SK-N-SH (cell line): ENCODE measurements around the gene ZNF207. TPM values are rescaled to one million over a fixed set of nuclear protein-coding genes. Genes with fewer than 3 reads are reported as not detected.

ENCODE experiments used
- CTCF ChIA-PET: fragments of 300-600, 350-600 bp; formaldehyde crosslinking; extraction: SDS; loops from one replicate; lab custom pipeline; 2021; lab: Yijun Ruan, JAX
- POLR2A ChIA-PET: fragments of 350-600 bp; sonication (Branson Sonifier 250); formaldehyde crosslinking; extraction: SDS; loops from one replicate; lab custom pipeline; 2020; ENCODE audit warnings: antibody characterized with exemption, inconsistent platforms; lab: Yijun Ruan, JAX
- DNase-seq: peaks from one replicate; pipeline ENCODE4 v3.0.0; 2012
- H2AFZ ChIP-seq: fragments of 200-600 bp; sonication (generic); 2 replicates; pipeline ENCODE4 v1.8.1; 2016; ENCODE audit warnings: antibody characterized with exemption, mild to moderate bottlenecking, low read depth
- H3F3A ChIP-seq: fragments of 200-600 bp; sonication (generic); replicated peaks from 2 replicates; pipeline ENCODE3; 2016; ENCODE audit warnings: antibody characterized with exemption, mild to moderate bottlenecking; ENCODE audit not compliant: insufficient read depth
- H3K27ac ChIP-seq, 2 experiments: fragments of 200-500 bp in 1 of 2; fragments of 200-600 bp in 1 of 2; sonication (Bioruptor generic) in 1 of 2; sonication (generic), shearing (Covaris generic) in 1 of 2; 2 replicates each; pipeline versions ENCODE4 v1.5.1 to v1.6.1; 2014 to 2016; ENCODE audit warnings: low read depth in 2 of 2, inconsistent platforms in 1 of 2, low read length in 1 of 2, mild to moderate bottlenecking in 1 of 2, mixed read lengths in 1 of 2
- H3K27me3 ChIP-seq: fragments of 200-600 bp; sonication (generic), shearing (Covaris generic); 2 replicates; pipeline ENCODE4 v1.6.1; 2016; ENCODE audit warnings: mixed run types; ENCODE audit not compliant: insufficient read depth
- H3K36me3 ChIP-seq, 2 experiments: fragments of 200-500 bp in 1 of 2; fragments of 200-600 bp in 1 of 2; sonication (Bioruptor generic) in 1 of 2; sonication (generic) in 1 of 2; replicated peaks in 1 of 2; 2 replicates each; pipeline versions ENCODE3 to v1.5.1; 2014 to 2016; ENCODE audit warnings: low read length in 1 of 2, mild to moderate bottlenecking in 1 of 2; ENCODE audit not compliant: insufficient read depth in 2 of 2, control insufficient read depth in 1 of 2
- H3K4me1 ChIP-seq, 2 experiments: fragments of 200-500 bp in 1 of 2; fragments of 200-600 bp in 1 of 2; sonication (Bioruptor generic) in 1 of 2; sonication (generic), shearing (Covaris generic) in 1 of 2; 2 replicates each; pipeline versions ENCODE4 v1.5.1 to v1.6.1; 2014 to 2016; ENCODE audit warnings: low read depth in 1 of 2, low read length in 1 of 2, mixed run types in 1 of 2; ENCODE audit not compliant: insufficient read depth in 2 of 2, control insufficient read depth in 1 of 2
- H3K4me2 ChIP-seq: fragments of 200-600 bp; sonication (generic), shearing (Covaris generic); 2 replicates; pipeline ENCODE4 v1.6.1; 2017; ENCODE audit warnings: mixed run types
- H3K4me3 ChIP-seq, 2 experiments: fragments of 200-500 bp in 1 of 2; fragments of 200-600 bp in 1 of 2; sonication (Bioruptor generic) in 1 of 2; sonication (generic), shearing (Covaris generic) in 1 of 2; 2 replicates each; pipeline versions ENCODE4 v1.5.1 to v1.8.1; 2014 to 2016; ENCODE audit warnings: low read depth in 2 of 2, inconsistent platforms in 1 of 2, low read length in 1 of 2, mild to moderate bottlenecking in 1 of 2, mixed read lengths in 1 of 2, moderate library complexity in 1 of 2
- H3K79me2 ChIP-seq: fragments of 200-600 bp; sonication (generic); 2 replicates; pipeline ENCODE4 v1.8.1; 2017; ENCODE audit warnings: mild to moderate bottlenecking; ENCODE audit not compliant: insufficient read depth
- H3K9ac ChIP-seq: fragments of 200-600 bp; sonication (generic); 2 replicates; pipeline ENCODE4 v1.6.1; 2017; ENCODE audit warnings: mixed run types
- H3K9me2 ChIP-seq: fragments of 200-600 bp; sonication (generic); 2 replicates; pipeline ENCODE4 v1.6.1; 2017; ENCODE audit warnings: mixed run types
- H3K9me3 ChIP-seq: fragments of 200-600 bp; sonication (generic); 2 replicates; pipeline ENCODE4 v1.6.1; 2017; ENCODE audit warnings: mixed run types, mild to moderate bottlenecking, moderate library complexity
- H4K20me1 ChIP-seq: fragments of 200-600 bp; sonication (generic); 2 replicates; pipeline ENCODE4 v1.6.1; 2017; ENCODE audit warnings: mild to moderate bottlenecking, mixed run types; ENCODE audit not compliant: insufficient read depth
- CHD2 ChIP-seq: fragments of 150-350 bp; IDR thresholded peaks from 2 replicates; pipeline ENCODE4 v1.6.1; 2018; ENCODE audit warnings: low read length; ENCODE audit not compliant: partially characterized antibody
- ELF1 ChIP-seq: IDR thresholded peaks from 2 replicates; pipeline ENCODE4 v1.4.0; 2012
- EZH2phosphoT487 ChIP-seq: fragments of 200-600 bp; sonication (generic); IDR thresholded peaks from 2 replicates; pipeline ENCODE4 v1.6.1; 2017; ENCODE audit warnings: low read depth, mixed run types, mild to moderate bottlenecking, antibody characterized with exemption, moderate library complexity, borderline replicate concordance
- FOSL2 ChIP-seq: IDR thresholded peaks from 2 replicates; pipeline ENCODE4 v1.4.0; 2012; ENCODE audit warnings: low read depth, mild to moderate bottlenecking, moderate library complexity, borderline replicate concordance
- MXI1 ChIP-seq: IDR thresholded peaks from 2 replicates; pipeline ENCODE4 v1.6.1; 2012; ENCODE audit warnings: mild to moderate bottlenecking, low read depth, low read length, improper control_type of control experiment
- NFIC ChIP-seq: IDR thresholded peaks from 2 replicates; pipeline ENCODE4 v1.4.0; 2012; ENCODE audit warnings: borderline replicate concordance
- NRF1 ChIP-seq: IDR thresholded peaks from 2 replicates; pipeline ENCODE4 v1.6.1; 2012; ENCODE audit warnings: low read depth, mild to moderate bottlenecking, low read length
- PBX3 ChIP-seq: IDR thresholded peaks from 2 replicates; pipeline ENCODE4; 2012
- POLR2AphosphoS5 ChIP-seq: IDR thresholded peaks from 2 replicates; pipeline ENCODE4 v1.6.1; 2012; ENCODE audit warnings: low read depth, low read length
- RCOR1 ChIP-seq: fragments of 150-350 bp; IDR thresholded peaks from 2 replicates; pipeline ENCODE4 v1.6.1; 2017; ENCODE audit warnings: antibody characterized with exemption, low read length
- RFX5 ChIP-seq: IDR thresholded peaks from 2 replicates; pipeline ENCODE4 v1.6.1; 2012; ENCODE audit warnings: mild to moderate bottlenecking, improper control_type of control experiment, low read length
- TAF1 ChIP-seq: IDR thresholded peaks from 2 replicates; pipeline ENCODE4 v1.6.1; 2012; ENCODE audit warnings: low read depth, mild to moderate bottlenecking, low read length, moderate library complexity, borderline replicate concordance
- TEAD4 ChIP-seq: IDR thresholded peaks from 2 replicates; pipeline ENCODE4 v1.4.0; 2012; ENCODE audit warnings: mild to moderate bottlenecking, borderline replicate concordance; ENCODE audit not compliant: insufficient read depth
- USF1 ChIP-seq: IDR thresholded peaks from 2 replicates; pipeline ENCODE4 v1.4.0; 2012; ENCODE audit warnings: low read depth, borderline replicate concordance
- whole genome bisulfite sequencing: methylation state at CpG from one replicate; pipeline ENCODE4 v1.1.6; 2017; ENCODE audit warnings: low lambda C conversion rate; 5-methylcytosine and 5-hydroxymethylcytosine counted together
- polyA plus RNA-seq, 3 experiments: library from polyadenylated mRNA; depleted of rRNA; stranded (reverse); fragments of >200 nt; gene quantifications; 2 replicates each; pipeline ENCODE4 v1.2.3, GENCODE V29; 2012
- TF ChIP-seq, protein P1 (sequence below): IDR thresholded peaks from 2 replicates; pipeline ENCODE4 v1.4.0; 2012; ENCODE audit warnings: low read depth, borderline replicate concordance

Gene ZNF207
- polyA plus RNA-seq, 1 of the 3 experiments (the other 2 are of a cell fraction), result 122 TPM

DNA sequence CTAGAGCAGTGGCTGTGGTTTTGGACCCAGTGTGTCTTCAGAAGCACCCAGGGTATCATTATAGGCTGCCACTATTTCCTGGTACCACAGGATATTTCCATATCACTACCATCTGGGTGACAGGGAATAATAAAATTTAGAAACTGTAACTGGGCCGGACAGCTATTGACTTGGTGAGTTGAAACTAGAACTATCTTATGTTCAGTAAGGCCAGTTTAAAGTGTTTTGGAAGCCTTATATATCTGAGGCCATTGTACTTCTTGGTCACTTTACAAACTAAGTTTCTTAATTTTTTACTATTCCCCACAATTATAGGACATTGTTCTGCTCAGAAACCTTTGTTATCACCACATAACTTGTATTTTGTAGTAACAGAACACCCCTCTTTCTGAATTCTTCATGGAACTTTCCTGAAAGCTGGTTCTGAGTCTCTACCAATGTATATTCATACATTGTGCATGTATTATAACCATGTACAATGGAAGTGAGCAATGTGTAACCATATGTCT is 34.0 kb downstream of the ZNF207 start:
- Histone ChIP-seq H3K9me3 (no peaks in the 10 kb centered on the region), H4K20me1 (peaks cover 9% of the 10 kb centered on the region; the same call in 1 of the 2 replicates), H3F3A (peaks cover 26% of the 10 kb centered on the region), H3K4me1 (no peaks in the 10 kb centered on the region; a peak in 1 of 4 replicates), H3K4me2 (no peak overlapping the region), H3K36me3 (peaks cover 35 to 53% of the 10 kb centered on the region in 2 experiments), H3K9ac (no peak overlapping the region), H3K79me2 (0 out of 2 replicates have a peak, but pooled peaks cover 4% of the 10 kb centered on the region), H2AFZ (no peak overlapping the region), H3K27me3 (no peaks in the 10 kb centered on the region), H3K9me2 (no peaks in the 10 kb centered on the region), H3K27ac (no peak overlapping the region), H3K4me3 (no peak overlapping the region)
- POLR2A ChIA-PET, result no interaction called here
- CTCF ChIA-PET, result interaction anchor here (1.4 kb wide), 1 partner anchor 60 kb away, joined by 3 read pairs; the partner anchor contains the start of gene PSMD11
- 100% methylated on average over 1 of the region's 1 CpG for WGBS
- TF ChIP-seq CHD2 (no peak), RFX5 (no peak), PBX3 (no peak), RCOR1 (no peak), ELF1 (no peak), FOSL2 (no peak), TEAD4 (no peak), TAF1 (no peak), EZH2phosphoT487 (no peak), NRF1 (no peak), USF1 (no peak), MXI1 (no peak), POLR2AphosphoS5 (no peak), NFIC (no peak)
- TF ChIP-seq, protein P1, sequence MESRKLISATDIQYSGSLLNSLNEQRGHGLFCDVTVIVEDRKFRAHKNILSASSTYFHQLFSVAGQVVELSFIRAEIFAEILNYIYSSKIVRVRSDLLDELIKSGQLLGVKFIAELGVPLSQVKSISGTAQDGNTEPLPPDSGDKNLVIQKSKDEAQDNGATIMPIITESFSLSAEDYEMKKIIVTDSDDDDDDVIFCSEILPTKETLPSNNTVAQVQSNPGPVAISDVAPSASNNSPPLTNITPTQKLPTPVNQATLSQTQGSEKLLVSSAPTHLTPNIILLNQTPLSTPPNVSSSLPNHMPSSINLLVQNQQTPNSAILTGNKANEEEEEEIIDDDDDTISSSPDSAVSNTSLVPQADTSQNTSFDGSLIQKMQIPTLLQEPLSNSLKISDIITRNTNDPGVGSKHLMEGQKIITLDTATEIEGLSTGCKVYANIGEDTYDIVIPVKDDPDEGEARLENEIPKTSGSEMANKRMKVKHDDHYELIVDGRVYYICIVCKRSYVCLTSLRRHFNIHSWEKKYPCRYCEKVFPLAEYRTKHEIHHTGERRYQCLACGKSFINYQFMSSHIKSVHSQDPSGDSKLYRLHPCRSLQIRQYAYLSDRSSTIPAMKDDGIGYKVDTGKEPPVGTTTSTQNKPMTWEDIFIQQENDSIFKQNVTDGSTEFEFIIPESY, result no peak
- no peak for DNase-seq
